Measurements from ENCODE around the gene NEMP1. TPM values are rescaled to one million over a fixed set of nuclear protein-coding genes. Genes with fewer than 3 reads are reported as not detected.

NEMP1 gene
- total RNA-seq, 4 donors from 2014 or later, result 8.5 to 10.4 (median 9.6) TPM

GRCh38 chr12:57096099-57096572 is 17.5 kb upstream of the NEMP1 start:
- TF ChIP-seq CTCF (IDR thresholded peaks at IDR 0.05; ENCODE audit: low read depth), result no peak

GRCh38 chr12:57095440-57095839 is 16.8 kb upstream of the NEMP1 start:
- TF ChIP-seq CTCF (IDR thresholded peaks at IDR 0.05; ENCODE audit: low read depth), result no peak

- no peak for TF ChIP-seq CTCF (IDR thresholded peaks at IDR 0.05; ENCODE audit: low read depth)
Observed at GRCh38 chr12:57094208-57095160, 15.9 kb upstream of the NEMP1 start.

- no peak for TF ChIP-seq CTCF (IDR thresholded peaks at IDR 0.05; ENCODE audit: low read depth)
Observed at GRCh38 chr12:57093415-57094207, 15.0 kb upstream of the NEMP1 start.

- no peak for TF ChIP-seq CTCF (IDR thresholded peaks at IDR 0.05; ENCODE audit: low read depth)
Observed at GRCh38 chr12:57092876-57093414, 14.4 kb upstream of the NEMP1 start.

- TF ChIP-seq CTCF (IDR thresholded peaks at IDR 0.05; ENCODE audit: low read depth), result no peak
Observed at GRCh38 chr12:57092529-57092862, 13.9 kb upstream of the NEMP1 start.
